ENCODE measurements around the gene KLHL29. TPM values are rescaled to one million over a fixed set of nuclear protein-coding genes. Genes with fewer than 3 reads are reported as not detected.

The KLHL29 gene
- polyA plus RNA-seq, 1 of the 3 experiments (the other 2 are of a cell fraction): 4.6 TPM

DNA sequence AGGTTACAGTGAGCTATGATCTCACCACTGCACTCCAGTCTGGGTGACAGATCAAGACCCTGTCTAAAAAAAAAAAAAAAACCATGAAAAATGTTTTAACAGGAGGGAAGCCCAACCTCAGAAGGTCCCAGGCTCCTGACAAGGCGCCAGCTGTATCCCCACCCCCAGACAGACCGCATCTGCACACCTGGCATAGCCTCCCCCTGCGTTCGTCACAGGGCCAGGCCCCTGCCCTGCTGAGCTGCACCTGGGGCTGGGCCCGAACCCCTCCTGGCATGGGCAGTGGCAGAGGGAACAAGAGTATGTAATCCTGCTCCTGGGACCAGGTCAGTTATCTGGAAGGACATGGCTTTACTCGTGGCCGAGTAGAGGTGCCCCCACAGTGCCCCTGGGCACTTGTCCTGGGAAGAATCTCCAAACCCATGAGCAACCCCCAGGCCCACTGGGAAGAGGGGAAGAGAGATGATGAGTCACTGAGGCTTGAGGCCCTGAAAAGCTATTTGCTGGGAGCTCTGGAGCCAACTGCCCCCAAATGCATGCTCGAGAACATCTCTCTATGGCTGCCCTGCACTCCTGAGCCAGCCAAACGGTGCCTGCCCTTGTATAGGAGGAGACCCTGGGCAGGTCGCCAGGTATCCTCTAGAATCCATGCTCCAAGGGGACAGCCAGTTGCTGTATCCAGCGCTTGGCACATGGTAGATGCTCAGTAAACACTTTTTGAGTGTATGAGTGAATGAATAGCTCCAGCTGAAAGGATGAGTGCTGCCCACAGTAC lies 276.5 kb downstream of the KLHL29 start:
- Histone ChIP-seq H3F3A (replicated peaks; ENCODE audit: insufficient read depth) (no peaks in the 10 kb centered on the region), H3K4me1 (ENCODE audit: control insufficient read depth in 1 of 2, insufficient read depth in 2 of 2, low read depth in 1 of 2, low read length in 1 of 2) (peaks cover 0 to 18% of the 10 kb centered on the region in 2 experiments; a peak in 1 of 4 replicates), H4K20me1 (ENCODE audit: insufficient read depth) (no peaks in the 10 kb centered on the region), H3K79me2 (ENCODE audit: insufficient read depth) (no peaks in the 10 kb centered on the region), H3K4me3 (ENCODE audit: low read depth in 2 of 2, low read length in 1 of 2) (no peak overlapping the region), H3K27ac (ENCODE audit: low read depth in 2 of 2, low read length in 1 of 2) (no peak overlapping the region), H3K36me3 (replicated peaks in 1 of 2; ENCODE audit: control insufficient read depth in 1 of 2, insufficient read depth in 2 of 2, low read length in 1 of 2) (no peaks in the 10 kb centered on the region), H3K9ac (no peak overlapping the region), H3K9me2 (no peaks in the 10 kb centered on the region), H3K27me3 (ENCODE audit: insufficient read depth) (no peaks in the 10 kb centered on the region), H2AFZ (ENCODE audit: low read depth) (no peak overlapping the region), H3K4me2 (no peak overlapping the region), H3K9me3 (no peaks in the 10 kb centered on the region)
- WGBS (ENCODE audit: low lambda C conversion rate): 72% methylated on average over 11 of the region's 11 CpGs
- ChIA-PET POLR2A (interaction anchor here (0.6 kb wide), 1 partner anchor 256 kb away, joined by 4 read pairs; no protein-coding TSS in a partner anchor), CTCF (interaction anchor here (0.6 to 1.4 kb wide), 5 partner anchors 10 to 101 kb away, joined by 3 read pairs; no protein-coding TSS in a partner anchor)
- no peak for DNase-seq
- TF ChIP-seq RXRA (IDR thresholded peaks at IDR 0.05; ENCODE audit: borderline replicate concordance, low read depth) (no peak), TCF12 (IDR thresholded peaks at IDR 0.05) (no peak)

DNA sequence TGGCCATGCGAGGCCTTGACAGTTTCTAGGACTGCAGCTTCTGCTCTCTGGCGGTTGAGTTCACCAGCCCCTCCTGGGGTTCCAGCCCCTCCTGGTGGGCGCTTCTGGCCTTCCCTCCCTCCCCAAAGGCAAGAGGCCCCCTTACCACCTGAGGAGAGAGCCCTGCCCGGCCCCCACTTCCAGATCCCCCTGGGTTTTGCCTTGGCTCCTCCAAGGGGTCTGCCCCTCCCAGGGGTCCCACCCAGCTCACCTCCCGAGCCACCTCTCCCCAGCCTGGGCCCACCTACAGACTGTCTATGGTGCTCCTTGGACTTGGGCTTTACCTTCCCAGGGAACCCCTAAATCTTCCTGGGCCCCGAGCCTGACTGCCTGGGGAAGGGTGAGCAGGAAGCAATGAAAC lies 277.5 kb downstream of the KLHL29 start:
- 76% methylated on average over 3 of the region's 6 CpGs for WGBS (ENCODE audit: low lambda C conversion rate)

DNA sequence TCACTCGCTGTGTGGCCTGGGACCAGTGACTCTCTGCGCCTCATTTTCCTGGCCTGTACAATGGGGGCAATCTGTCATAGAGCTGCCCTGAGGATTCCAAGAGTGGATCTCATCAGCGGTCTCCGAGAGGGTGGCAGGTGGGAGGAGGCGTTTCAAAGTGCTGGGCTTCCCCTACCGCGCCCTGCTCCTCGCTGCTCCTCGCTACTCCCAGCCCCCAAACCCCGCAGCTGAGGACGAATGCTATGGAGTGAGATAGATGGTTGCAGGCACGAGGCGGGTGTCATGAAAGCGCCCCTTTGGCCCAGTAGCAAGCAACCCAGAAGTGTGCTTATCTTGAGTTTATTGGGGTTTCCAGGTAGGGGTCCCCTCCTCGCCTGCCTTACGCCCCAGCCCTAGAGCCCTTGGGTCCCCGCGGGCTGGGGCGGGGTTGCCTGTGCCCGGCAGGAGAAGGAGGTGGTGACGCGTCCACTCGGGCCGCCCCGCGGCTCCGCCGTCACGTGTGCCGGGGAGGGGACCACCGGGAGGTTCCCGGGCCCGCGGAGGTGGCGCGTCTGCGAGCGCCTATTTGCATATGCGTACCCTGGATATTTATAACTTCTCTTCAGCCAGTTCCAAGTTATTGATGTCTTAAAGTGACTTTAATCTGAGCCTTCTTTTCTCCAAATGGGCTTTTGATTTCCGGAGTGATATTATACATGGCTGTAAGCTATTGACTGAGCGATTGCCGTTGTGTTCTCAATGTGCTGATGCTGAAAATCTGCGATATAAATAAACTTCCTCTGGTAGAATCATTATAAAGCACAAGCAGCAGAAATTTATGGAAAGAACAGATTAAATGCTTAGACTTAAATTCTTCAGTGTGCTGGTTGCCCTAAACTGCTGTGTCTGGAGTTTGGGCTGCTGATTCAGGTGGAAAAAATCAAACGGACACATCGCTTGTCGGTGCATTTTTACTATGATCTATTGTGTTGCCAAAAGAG lies 278.3 kb downstream of the KLHL29 start:
- no peak for TF ChIP-seq NRF1 (IDR thresholded peaks at IDR 0.05; ENCODE audit: low read depth, low read length)
- Histone ChIP-seq H3K27ac (ENCODE audit: low read depth in 2 of 2, low read length in 1 of 2) (no peak overlapping the region), H3K79me2 (ENCODE audit: insufficient read depth) (no peaks in the 10 kb centered on the region), H3K36me3 (replicated peaks in 1 of 2; ENCODE audit: control insufficient read depth in 1 of 2, insufficient read depth in 2 of 2, low read length in 1 of 2) (no peaks in the 10 kb centered on the region), H3K9me3 (no peaks in the 10 kb centered on the region), H3K9me2 (no peaks in the 10 kb centered on the region), H3F3A (replicated peaks; ENCODE audit: insufficient read depth) (no peaks in the 10 kb centered on the region), H4K20me1 (ENCODE audit: insufficient read depth) (no peaks in the 10 kb centered on the region), H3K27me3 (ENCODE audit: insufficient read depth) (no peaks in the 10 kb centered on the region), H3K4me3 (ENCODE audit: low read depth in 2 of 2, low read length in 1 of 2) (no peak overlapping the region), H3K9ac (no peak overlapping the region), H3K4me1 (ENCODE audit: control insufficient read depth in 1 of 2, insufficient read depth in 2 of 2, low read depth in 1 of 2, low read length in 1 of 2) (peaks cover 0 to 33% of the 10 kb centered on the region in 2 experiments; a peak in 1 of 4 replicates), H3K4me2 (no peak overlapping the region), H2AFZ (ENCODE audit: low read depth) (no peak overlapping the region)
- ChIA-PET POLR2A (no interaction called here), CTCF (interaction anchor here (1.0 to 1.5 kb wide), 4 partner anchors 19 to 83 kb away, joined by 3 read pairs; no protein-coding TSS in a partner anchor)
- no peak for DNase-seq
- WGBS (ENCODE audit: low lambda C conversion rate): 88% methylated on average over 39 of the region's 46 CpGs

More for the DNA sequence above, 277.5 kb downstream of the KLHL29 start:
- Histone ChIP-seq H3K27me3 (ENCODE audit: insufficient read depth) (no peaks in the 10 kb centered on the region), H3K36me3 (replicated peaks in 1 of 2; ENCODE audit: control insufficient read depth in 1 of 2, insufficient read depth in 2 of 2, low read length in 1 of 2) (no peaks in the 10 kb centered on the region), H3K9me3 (no peaks in the 10 kb centered on the region), H4K20me1 (ENCODE audit: insufficient read depth) (no peaks in the 10 kb centered on the region), H3K4me3 (ENCODE audit: low read depth in 2 of 2, low read length in 1 of 2) (no peak overlapping the region), H3K79me2 (ENCODE audit: insufficient read depth) (no peaks in the 10 kb centered on the region), H3K4me1 (ENCODE audit: control insufficient read depth in 1 of 2, insufficient read depth in 2 of 2, low read depth in 1 of 2, low read length in 1 of 2) (peaks cover 0 to 25% of the 10 kb centered on the region in 2 experiments; a peak in 1 of 4 replicates), H3F3A (replicated peaks; ENCODE audit: insufficient read depth) (no peaks in the 10 kb centered on the region), H3K4me2 (no peak overlapping the region), H3K27ac (ENCODE audit: low read depth in 2 of 2, low read length in 1 of 2) (no peak overlapping the region), H2AFZ (ENCODE audit: low read depth) (no peak overlapping the region), H3K9me2 (no peaks in the 10 kb centered on the region), H3K9ac (no peak overlapping the region)
- ChIA-PET POLR2A (no interaction called here), CTCF (interaction anchor here (1.4 kb wide), 2 partner anchors 18 to 25 kb away, joined by 3 read pairs; no protein-coding TSS in a partner anchor)
- TF ChIP-seq NRF1 (IDR thresholded peaks at IDR 0.05; ENCODE audit: low read depth, low read length) (no peak), FOXM1 (IDR thresholded peaks at IDR 0.05; ENCODE audit: low read depth) (no peak), RCOR1 (IDR thresholded peaks at IDR 0.05; ENCODE audit: low read length) (no peak), MEF2A (IDR thresholded peaks at IDR 0.05; ENCODE audit: borderline replicate concordance, low read depth) (no peak)
- TF ChIP-seq, protein P1, sequence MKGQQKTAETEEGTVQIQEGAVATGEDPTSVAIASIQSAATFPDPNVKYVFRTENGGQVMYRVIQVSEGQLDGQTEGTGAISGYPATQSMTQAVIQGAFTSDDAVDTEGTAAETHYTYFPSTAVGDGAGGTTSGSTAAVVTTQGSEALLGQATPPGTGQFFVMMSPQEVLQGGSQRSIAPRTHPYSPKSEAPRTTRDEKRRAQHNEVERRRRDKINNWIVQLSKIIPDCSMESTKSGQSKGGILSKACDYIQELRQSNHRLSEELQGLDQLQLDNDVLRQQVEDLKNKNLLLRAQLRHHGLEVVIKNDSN (IDR thresholded peaks at IDR 0.05; ENCODE audit: borderline replicate concordance, low read depth): no peak
- no peak for DNase-seq

All from SK-N-SH (cell line).